GM19193 (cell line): ENCODE measurements around the gene SPATA24.

Experiments used
- POLR2A ChIP-seq: IDR thresholded peaks from 4 replicates; pipeline ENCODE4 v1.6.1; 2011; ENCODE audit not compliant: insufficient read depth, insufficient read length; ENCODE audit errors: extremely low read depth

Gene SPATA24

DNA sequence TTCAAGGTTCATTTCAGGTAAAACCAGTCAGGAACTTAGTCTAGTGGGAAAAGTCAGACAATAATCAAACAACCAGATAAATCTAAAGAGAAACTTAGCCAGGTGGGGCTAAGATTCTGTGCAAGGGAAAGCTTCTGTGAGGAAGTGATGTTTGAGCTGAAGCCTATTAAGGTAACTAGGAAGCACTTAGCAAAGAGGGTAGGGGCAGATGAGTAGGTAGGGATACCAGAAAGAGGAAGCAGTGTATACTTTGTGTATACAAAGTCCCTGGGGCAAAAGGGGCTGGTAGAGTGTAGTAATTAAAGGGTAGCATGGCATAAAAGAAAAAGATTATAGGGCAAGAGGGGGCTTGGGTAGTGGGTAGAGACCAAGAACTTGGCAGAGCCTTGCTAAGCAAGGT is 3.6 kb upstream of the SPATA24 start:
- no peak for TF ChIP-seq POLR2A

DNA sequence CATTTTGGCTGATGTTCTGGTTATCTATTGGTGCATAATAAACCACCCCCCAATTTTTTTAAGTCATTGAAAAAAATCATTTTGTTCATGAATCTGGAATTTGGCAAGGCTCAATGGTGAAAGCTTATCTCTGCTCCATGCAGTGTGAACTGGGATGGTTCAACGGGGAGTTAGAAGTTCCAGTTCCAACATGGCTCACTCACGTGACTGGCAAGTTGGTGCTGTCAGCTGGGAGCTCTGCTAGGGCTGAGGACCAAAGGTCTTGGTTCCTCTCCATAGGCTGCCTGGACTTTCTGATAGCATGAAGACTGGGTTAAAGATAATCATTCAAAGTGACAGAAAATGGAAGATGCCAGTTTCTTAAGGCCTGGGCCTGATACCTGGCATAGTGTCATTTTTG is 3.1 kb upstream of the SPATA24 start:
- no peak for TF ChIP-seq POLR2A

DNA sequence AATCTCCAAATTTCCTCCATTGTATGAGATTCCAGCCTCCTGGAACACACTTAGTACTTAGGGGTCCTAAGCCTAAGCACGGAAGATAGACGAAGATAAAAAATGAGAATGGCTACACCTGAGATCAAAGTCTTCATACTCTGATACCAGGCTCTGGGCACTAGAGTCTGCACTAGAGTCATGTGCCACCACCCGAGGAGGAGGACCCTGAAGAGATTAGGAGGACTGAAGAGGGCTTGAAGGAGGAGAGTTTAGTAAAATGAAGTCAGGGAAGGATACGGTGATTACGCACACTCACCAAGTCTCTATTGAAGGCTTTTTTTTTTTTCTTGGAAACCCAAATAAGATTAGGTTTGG is 573 bp upstream of the SPATA24 start:
- no peak for TF ChIP-seq POLR2A

DNA sequence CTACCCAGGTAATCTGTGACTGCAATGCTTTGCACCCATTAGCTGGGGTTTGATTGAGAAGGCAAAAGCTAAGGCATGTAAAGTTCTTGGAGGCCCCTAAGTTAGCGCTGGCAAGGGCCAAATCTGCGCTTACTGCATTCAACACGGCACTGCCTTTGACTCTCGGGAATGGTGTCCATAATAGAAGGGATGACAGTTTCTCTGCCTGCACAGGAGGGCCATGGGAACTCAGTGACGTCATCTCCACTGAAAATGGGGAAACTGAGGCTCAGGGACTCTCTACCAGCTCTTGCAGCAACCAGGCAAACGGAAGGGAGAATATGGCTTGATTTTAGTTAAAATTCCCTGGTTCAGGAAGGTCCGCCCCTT is 487 bp downstream of the SPATA24 start:
- TF ChIP-seq POLR2A, result no peak

DNA sequence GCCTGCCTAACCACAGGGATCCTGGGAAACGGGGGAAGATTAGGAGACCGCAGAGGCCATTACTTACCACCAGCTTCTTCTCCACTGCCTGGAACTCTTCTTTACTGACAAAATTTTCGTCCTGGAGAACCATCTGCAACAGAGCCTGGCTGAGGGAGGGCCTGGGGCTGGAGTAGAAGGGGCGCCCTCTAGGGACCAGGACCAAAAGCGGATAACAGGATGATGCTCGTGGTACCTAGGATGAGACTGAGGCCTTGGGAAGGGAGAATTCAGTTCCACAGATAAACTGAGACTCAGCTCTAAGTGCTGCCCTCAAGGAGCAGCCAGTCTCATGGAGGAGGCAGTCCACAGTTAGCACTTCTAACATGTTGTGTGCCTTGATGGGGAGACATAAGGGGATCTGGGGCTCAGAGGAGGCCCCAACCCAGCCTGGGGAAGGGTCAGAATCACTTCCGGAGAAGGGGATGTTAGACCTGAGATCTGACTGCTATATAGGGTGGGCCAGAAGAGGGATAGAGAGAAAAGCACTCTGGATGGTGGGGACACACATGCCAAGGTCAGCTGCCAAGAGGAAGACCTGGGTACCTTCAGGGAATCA is 1.2 kb downstream of the SPATA24 start:
- no peak for TF ChIP-seq POLR2A

DNA sequence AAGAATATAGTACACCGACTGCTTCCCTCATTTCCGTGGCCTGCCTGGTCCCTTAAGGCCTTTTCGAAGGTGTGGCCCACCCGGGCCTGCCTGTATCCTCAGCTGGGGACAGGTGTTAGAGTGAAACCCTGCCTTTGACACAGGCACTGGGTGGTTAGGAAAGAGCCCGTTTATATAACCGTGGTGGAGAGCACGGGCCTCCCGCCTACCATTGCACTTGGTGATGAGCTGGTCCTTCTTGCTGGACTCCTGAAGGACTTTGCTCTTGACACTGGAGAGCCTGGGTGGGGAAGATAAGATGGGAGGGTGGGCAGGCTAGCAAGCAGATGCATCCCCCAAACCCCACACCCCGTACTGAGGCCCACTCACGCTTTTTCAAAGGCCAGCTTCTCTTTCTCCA is 2.3 kb downstream of the SPATA24 start:
- no peak for TF ChIP-seq POLR2A

DNA sequence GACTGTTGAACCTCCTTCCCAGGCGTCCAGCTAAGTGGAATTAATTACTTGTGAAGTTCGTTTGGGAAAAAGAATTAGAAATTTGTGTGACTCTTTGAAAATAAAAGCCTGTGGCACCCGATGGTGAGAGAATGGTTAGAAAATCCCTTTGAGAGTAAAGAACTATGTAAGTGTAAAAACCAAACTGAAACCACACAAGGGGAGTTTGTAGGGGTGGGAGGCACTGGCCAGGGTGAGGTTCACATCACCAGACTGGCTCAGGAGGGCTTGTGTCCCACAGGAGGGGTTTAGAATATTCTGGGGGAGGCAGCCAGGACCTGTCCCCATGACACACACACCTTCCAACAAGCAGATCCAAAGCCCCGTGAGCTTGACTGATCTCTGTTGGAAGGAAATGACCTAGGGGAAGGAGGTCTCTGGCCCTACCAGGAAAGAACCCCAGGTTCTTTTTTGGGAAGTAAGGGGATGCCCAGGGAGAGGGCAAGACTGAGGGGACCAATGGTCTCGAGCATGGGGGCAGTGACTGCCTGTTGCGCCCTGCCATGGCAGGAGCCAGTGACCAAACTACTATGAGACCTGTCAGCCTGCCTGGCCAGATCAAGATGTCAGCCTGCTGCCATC is 4.3 kb downstream of the SPATA24 start:
- peak; percentile 48 for TF ChIP-seq POLR2A

DNA sequence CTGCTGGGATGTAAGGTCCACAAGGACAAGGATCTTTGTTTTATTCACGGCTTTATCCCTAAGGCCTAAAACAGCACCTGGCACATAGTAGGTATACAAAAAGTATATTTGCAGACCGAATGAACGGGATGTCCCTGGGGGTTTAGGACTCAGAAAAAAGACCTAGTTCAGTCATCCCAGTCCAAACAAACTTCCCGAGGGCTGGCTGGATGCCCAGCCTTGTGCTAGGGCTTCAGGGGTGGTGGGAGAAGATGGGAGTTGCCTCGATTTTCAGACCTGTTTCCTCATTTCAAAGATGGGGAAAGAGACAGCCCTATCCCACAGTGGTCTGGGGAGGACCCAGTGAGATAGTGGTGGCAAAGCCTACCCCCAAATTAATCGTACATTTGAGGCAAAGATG is 6.0 kb downstream of the SPATA24 start:
- no peak for TF ChIP-seq POLR2A

DNA sequence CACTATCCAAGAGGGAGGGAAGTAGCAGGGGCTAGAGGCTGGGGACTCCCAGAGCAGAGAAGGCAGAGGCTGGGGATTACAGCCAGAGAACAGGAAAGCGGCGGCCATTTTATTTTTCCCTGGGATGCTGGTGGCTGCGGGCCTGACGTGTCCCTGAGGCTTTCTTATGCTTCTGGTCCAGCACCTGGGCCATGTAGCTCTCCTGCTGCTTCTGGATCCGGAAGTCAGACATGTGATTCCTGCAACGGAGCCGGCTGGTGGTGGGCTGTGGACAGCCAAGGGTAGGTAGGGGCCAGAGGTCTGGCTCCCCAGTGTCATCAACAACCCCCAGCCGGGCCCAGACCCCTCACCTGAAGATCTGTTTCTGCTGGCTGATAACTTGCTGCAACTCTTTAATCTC is 7.2 kb downstream of the SPATA24 start:
- TF ChIP-seq POLR2A, result no peak

DNA sequence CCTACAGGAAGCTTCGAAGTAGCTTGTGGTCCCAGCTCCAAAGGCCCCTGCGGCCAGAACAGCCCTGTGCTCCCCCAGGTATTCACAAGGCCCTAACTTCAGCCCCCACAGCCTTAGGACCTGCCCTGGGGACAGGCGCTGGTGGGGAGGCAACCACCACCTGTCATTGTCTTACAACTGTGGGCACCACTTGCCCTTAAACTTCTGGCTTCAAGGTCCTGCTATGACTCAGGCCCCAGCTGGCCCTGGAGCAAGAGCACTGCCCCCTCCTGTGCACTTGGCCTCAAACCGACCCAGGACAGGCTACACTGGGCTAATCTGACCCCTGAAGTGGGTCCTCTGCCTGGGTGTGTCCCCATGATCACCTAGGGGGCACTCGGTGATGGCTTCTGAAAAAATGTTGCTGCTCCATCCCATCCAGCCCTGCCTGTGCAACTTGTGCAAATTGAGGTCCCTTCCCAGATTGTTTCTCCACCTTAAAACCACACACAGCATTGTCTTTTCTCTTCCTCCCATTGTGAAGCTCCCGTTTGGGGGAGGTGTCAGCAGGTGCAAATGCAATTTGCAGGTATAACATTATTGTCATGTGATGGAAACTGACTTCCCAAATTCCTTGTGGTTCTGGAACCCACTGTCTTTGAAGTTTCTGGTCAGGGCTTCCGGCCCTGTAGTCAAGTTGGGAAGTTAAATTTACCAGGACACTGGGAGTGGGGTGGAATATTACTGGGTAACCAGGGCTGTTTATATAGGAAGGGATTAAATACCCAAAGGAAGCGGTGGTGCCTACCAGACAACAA is 7.8 kb downstream of the SPATA24 start:
- peak; percentile 28 for TF ChIP-seq POLR2A

DNA sequence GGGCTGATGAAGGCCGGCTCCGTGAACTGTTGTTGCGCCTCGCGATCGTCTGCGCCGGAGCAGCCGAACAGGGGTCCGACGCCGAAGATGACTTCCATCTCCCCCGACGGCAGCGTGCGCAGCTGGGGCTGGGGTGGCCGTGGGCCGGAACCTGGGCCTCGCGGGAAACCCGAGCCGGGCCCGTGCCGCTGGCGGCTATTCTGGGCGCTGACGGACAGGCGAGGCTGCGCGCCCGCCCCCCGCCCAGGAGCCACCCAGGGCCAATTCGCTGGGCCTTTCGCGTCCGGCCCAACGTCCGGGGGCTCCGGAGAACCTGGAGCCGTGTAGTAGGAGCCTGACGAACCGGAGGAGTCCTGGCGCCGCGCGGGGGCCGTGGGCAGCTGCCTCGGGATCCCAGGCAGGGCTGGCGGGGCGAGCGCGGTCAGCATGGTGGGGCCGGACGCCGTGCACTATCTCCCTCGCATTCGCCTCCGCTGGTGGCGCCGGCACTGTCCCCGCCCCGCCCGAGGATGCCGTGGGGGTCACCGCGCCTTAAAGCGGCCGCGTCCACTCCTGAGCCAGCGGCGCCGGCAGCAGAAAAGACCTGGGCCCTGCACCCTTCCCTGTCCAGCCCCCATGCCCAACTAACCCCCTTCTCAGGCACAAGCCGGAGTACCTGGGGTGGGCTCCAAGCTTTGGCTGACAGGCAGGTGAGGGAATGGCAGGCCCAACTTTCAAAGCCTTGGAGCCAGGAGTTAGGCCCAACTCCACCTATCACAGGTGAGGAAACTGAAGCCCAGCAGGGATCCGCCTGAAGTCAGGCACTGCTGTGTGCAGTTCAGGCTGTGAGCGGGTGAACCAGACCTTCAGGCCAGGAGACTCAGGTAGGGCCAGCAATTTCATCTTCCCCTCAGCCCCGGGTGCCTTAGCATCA is 9.0 kb downstream of the SPATA24 start, which contains the start of gene PROB1:
TSS of gene PROB1 (minus strand) at position 451 of the 913 bp plus-strand sequence. CDS start at position 428, 23 bp downstream.
- no peak for TF ChIP-seq POLR2A

DNA sequence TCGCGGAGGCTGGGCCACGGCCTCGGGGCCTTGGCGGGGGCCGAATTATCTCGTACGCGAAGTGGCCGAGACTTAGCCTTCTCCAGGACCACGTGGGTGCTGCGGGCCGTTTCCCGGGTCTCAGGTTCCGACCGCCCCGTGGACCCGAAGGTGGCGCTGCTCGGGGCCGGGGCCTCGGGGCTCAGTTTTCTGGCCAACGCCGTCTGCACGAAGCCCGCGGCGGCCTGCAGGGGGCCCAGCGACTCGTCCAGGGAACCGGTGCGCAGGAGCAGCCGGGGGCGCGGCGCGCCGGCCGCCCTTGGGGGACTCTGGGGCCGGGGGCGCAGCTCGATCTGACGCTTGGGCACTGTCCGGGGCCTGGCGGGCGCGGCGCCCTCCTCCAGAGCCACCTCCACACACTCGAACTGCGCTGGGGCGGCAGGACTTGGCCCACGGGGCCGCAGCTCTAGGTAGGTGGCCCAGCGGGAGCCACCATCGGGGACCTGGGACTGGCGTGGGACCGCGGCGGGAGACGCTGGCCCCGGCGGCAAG is 9.7 kb downstream of the SPATA24 start:
- TF ChIP-seq POLR2A, result no peak

DNA sequence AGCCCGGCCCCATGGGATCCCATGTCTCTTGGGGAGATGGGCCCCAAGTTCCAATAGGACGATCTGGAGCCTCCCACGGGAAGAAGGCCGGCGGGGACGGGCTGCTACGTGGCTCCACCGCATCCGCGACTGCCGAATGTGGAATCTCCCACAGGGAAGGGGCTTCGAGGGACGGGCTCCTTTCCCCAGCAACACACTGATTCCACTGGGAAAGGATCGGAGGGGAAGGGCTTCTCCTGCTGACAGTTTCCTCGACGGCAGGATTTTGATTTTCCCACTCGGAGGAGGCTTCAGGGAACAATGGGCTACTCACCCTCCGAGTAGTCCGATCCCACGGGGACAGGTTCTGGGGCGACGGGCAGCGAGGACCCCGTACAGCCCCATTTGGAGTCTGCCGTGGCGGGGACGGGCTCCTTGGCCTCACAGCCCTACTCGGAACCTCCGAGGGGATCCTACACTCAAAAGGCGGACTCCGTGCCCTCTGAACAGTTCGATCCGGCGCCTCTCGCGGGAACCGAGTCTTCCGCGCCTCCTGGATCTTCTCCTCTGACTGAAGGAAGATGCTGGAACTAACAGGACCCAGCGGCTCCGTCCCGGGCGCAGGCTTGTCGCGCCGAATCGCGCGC is 10.3 kb downstream of the SPATA24 start:
- no peak for TF ChIP-seq POLR2A

DNA sequence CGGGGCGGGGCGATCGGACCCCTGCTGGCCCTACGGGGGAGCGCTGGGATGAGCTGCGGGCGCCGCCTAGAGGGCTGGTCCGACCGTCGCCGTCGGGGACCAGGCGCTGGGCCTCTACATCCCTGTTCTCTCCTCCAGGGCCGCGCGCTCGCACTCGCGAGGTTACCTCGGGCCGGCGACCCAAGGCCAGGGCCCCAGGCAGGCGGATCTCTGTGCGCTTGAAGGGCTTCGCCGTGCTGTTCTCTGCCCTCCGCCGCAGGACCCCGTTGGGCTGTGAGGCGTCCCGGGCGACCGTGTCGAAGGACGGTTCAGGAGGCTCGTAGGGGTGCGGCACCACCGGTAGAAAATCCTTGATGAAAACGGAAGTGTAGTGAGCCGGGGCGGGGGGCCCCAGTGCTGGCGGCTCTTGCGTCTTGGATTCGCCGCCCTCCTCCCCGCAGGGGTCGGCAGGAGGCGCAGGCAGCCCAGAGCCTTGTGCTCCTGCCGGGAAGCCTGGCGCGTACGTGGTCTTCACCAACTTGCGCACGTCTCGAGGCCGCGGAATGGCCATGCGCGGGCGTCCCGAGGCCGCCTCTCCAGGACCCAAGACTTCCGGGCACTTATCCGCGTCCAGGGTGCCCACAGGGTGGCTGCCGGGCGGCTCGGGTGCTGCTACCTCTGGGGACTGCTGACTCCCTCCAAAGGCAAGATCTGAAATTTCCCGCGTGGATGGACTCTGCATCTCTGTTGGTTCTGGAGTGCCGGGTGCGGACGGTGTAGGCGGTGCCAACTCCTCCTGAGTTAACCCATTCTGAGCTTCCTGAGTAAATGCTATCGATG is 11.0 kb downstream of the SPATA24 start:
- TF ChIP-seq POLR2A, result peak; percentile 24

DNA sequence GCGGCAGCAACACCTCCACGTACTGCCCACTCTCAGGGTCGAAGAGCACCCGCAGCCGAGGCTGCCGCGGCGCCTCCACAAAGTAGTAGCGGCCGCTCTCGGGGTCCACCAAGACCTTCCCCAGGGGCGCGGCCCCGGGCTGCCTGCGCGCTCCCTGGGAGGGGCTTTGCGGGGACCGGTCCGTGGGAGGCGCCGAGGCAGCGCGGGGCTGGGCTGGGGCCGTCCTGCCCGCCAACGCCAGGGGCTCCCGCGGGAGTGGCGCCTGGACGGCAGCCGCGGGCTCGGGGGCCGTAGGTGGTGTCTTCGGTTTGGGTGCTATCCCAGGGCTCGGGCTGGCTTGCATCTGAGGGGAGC is 11.6 kb downstream of the SPATA24 start:
- peak; percentile 29 for TF ChIP-seq POLR2A
